Prostate gland (tissue), 2 donors: Measurements from ENCODE around the gene DYNLRB2.

ENCODE experiments used
- CTCF ChIP-seq, 4 experiments: fragments of 200-600 bp in 2 of 4; fragments of 450-650 bp in 2 of 4; sonication (generic) in 2 of 4; IDR thresholded peaks; 1 replicate in 3 of 4; 2 replicates in 1 of 4; pipeline ENCODE4 v1.5.1; 2016 to 2019; ENCODE audit warnings: antibody characterized with exemption in 4 of 4, mild to moderate bottlenecking in 2 of 4, moderate library complexity in 2 of 4
- POLR2A ChIP-seq: fragments of 450-650 bp; IDR thresholded peaks from one replicate; pipeline ENCODE4 v1.6.1; 2016; ENCODE audit warnings: antibody characterized with exemption, mild to moderate bottlenecking

DNA sequence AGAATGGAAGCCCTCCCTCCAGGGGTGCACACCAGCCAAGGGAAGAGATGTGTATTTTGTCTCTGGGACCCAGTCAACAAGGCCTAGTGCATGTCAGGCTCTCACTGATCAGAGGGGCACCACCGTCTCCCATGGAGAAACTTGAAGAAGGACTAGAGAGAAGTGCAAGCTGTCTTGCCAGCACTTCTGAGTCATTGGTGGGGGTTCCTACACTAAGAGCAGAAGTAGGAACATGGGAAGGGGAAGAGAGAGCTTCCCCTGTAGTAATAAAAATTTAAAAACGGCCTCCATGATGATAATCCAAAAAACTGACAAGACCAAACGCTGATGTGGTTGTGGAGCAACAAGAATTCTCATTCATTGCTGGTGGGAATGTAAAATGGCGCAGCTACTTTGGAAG lies 46.3 kb downstream of the DYNLRB2 start:
- TF ChIP-seq CTCF (IDR thresholded peaks at IDR 0.05) (no peak), POLR2A (no peak)
